OCI-LY7 (cell line): ENCODE results near the gene BTN1A1. TPM values are rescaled to one million over a fixed set of nuclear protein-coding genes. Genes with fewer than 3 reads are reported as not detected.
A peak's percentile ranks its signal among the peaks of the same experiment; 100 is the strongest.
"Not testable (repeated sequence)": the region's sequence is repeated elsewhere in the genome, so short reads cannot be mapped to it uniquely, and the experiment has no call there.

ENCODE experiments used
- BruUV-seq: library from RNA; stranded (reverse); fragments of 400-500 nt; replicated peaks from 2 replicates; lab custom pipeline; 2021; lab: Mats Ljungman, UMichigan
- CTCF ChIA-PET: fragments of 300-600 bp; sonication (Branson Sonifier 250); formaldehyde crosslinking; loops from one replicate; lab custom pipeline; 2022; ENCODE audit warnings: antibody characterized with exemption; ENCODE audit not compliant: unreplicated experiment; lab: Charles Lee
- POLR2A ChIA-PET: fragments of 300-600 bp; sonication (Branson Sonifier 250); formaldehyde crosslinking; loops from one replicate; lab custom pipeline; 2022; ENCODE audit warnings: antibody characterized with exemption; lab: Charles Lee
- DNase-seq: peaks from one replicate; pipeline ENCODE4 v3.0.0-alpha.2; 2015; ENCODE audit warnings: low spot score
- H2AFZ ChIP-seq: fragments of 200-600 bp; sonication (generic), shearing (Covaris generic); 2 replicates; pipeline ENCODE4 v1.6.1; 2014; ENCODE audit warnings: mild to moderate bottlenecking, antibody characterized with exemption, low read length, moderate library complexity
- H3K27ac ChIP-seq: fragments of 200-600 bp; sonication (generic); 2 replicates; pipeline ENCODE4 v1.5.1; 2014; ENCODE audit warnings: mixed run types, low read depth, mild to moderate bottlenecking, moderate library complexity, low read length, inconsistent platforms; ENCODE audit not compliant: poor library complexity, severe bottlenecking
- H3K36me3 ChIP-seq: fragments of 200-600 bp; sonication (generic); 2 replicates; pipeline ENCODE4 v1.6.1; 2014; ENCODE audit warnings: mild to moderate bottlenecking, antibody characterized with exemption, low read length, moderate library complexity, mixed read lengths; ENCODE audit not compliant: insufficient read depth
- H3K4me1 ChIP-seq: fragments of 200-600 bp; sonication (generic); 2 replicates; pipeline ENCODE4 v1.5.1; 2014; ENCODE audit warnings: mild to moderate bottlenecking, low read length; ENCODE audit not compliant: insufficient read depth, poor library complexity, severe bottlenecking
- H3K4me2 ChIP-seq: fragments of 200-600 bp; sonication (generic); 2 replicates; pipeline ENCODE4 v1.6.1; 2014; ENCODE audit warnings: mild to moderate bottlenecking, low read length
- H3K4me3 ChIP-seq: fragments of 200-600 bp; sonication (generic); 2 replicates; pipeline ENCODE4 v1.5.1; 2014; ENCODE audit warnings: mild to moderate bottlenecking, low read depth, low read length; ENCODE audit not compliant: poor library complexity, severe bottlenecking
- H3K79me2 ChIP-seq: fragments of 200-600 bp; sonication (generic); 2 replicates; pipeline ENCODE4 v1.6.1; 2016; ENCODE audit warnings: low read depth, mild to moderate bottlenecking, low read length, moderate library complexity, mixed read lengths; ENCODE audit not compliant: insufficient read depth
- H3K9me2 ChIP-seq: fragments of 200-600 bp; sonication (generic); 2 replicates; pipeline ENCODE4 v1.6.1; 2016; ENCODE audit warnings: mild to moderate bottlenecking, low read length, mixed read lengths; ENCODE audit not compliant: insufficient read depth
- H3K9me3 ChIP-seq: fragments of 200-600 bp; sonication (generic); 2 replicates; pipeline ENCODE4 v1.6.1; 2014; ENCODE audit warnings: mild to moderate bottlenecking, mixed run types, low read length, mixed read lengths
- H4K20me1 ChIP-seq: fragments of 200-600 bp; sonication (generic); 2 replicates; pipeline ENCODE4 v1.6.1; 2014; ENCODE audit warnings: mild to moderate bottlenecking, antibody characterized with exemption, low read length, moderate library complexity, mixed read lengths; ENCODE audit not compliant: insufficient read depth
- EZH2phosphoT487 ChIP-seq: fragments of 200-600 bp; sonication (generic); IDR thresholded peaks from 2 replicates; pipeline ENCODE4 v1.6.1; 2018; ENCODE audit warnings: low read depth, borderline replicate concordance, mild to moderate bottlenecking, mixed run types, antibody characterized with exemption, low read length, moderate library complexity, mixed read lengths
- intact Hi-C: fragments of 100-400 bp; cut with micrococcal nuclease; formaldehyde crosslinking; loops from one replicate; pipeline ENCODE4 v1.10.0; 2022; ENCODE audit not compliant: unreplicated experiment
- total RNA-seq, 2 experiments: library from RNA; depleted of rRNA in 1 of 2; stranded (reverse); fragments of >200 nt in 1 of 2; shearing (Covaris generic) in 1 of 2; gene quantifications; 2 replicates each; pipeline ENCODE4 v1.2.3, GENCODE V29; 2014 to 2022
- TF ChIP-seq, protein P1 (sequence below): fragments of 200-600 bp; sonication (generic); conservative IDR thresholded peaks from 2 replicates; pipeline ENCODE4 v1.5.1; 2014; ENCODE audit warnings: mild to moderate bottlenecking, antibody characterized with exemption, low read length, moderate library complexity, mixed read lengths

Gene BTN1A1
- total RNA-seq, 2 experiments from 2014 or later: 0.25 to 1.0 TPM

DNA sequence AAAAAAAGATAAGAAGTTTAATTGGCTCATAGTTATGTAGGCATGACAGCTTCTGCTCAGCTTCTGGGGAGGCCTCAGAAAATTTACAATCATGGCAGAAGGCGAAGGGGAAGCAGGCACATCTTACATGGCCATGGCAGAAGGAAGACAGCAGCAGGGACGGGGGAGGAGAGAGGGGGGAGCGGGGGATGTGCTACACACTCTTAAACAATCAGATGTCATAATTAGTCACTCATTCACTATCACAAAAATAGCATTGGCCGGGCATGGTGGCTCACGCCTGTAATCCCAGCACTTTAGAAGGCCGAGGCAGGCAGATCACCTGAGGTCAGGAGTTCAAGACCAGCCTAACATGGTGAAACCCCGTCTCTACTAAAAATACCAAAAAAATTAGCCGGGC, 10.9 kb downstream of the BTN1A1 start:
- H4K20me1 ChIP-seq, H3K4me1 ChIP-seq, H3K27ac ChIP-seq, H3K9me3 ChIP-seq, H3K79me2 ChIP-seq, POLR2A ChIA-PET, H3K4me3 ChIP-seq, H3K9me2 ChIP-seq, intact Hi-C loops, H3K4me2 ChIP-seq, H2AFZ ChIP-seq, DNase-seq, H3K36me3 ChIP-seq, BruUV-seq: not testable (repeated sequence)
- CTCF ChIA-PET: interaction anchor here (0.6 kb wide), 1 partner anchor 354 kb away, joined by 3 read pairs; no protein-coding TSS in a partner anchor

DNA sequence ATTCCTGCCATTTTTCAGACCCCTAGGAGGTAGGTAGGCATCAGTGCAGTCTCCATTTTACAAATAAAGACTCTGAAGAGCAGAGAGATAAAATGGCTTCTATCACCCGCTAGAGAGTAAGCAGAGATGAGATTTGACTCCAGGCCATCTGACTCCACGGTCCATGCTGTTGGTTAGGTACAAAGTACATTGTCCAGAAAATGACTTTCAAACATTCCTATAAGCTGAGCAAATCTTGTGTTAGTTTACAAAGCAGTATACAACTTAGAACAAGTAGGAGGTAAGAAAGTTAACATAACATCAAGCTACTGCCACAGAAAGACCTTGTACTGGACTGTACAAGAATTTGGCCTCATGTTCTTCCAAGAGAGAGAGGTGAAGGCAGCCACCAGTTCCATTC, 14.9 kb downstream of the BTN1A1 start:
- Histone ChIP-seq H3K36me3 (no peaks in the 10 kb centered on the region), H3K9me3 (no peaks in the 10 kb centered on the region), H4K20me1 (no peaks in the 10 kb centered on the region), H2AFZ (peak overlapping the region; percentile 12; the same call in 1 of the 2 replicates), H3K4me3 (no peak overlapping the region), H3K79me2 (no peaks in the 10 kb centered on the region), H3K4me2 (no peak overlapping the region), H3K27ac (no peak overlapping the region), H3K4me1 (peaks cover 11% of the 10 kb centered on the region), H3K9me2 (no peaks in the 10 kb centered on the region)
- intact Hi-C loops: no loop called here
- TF ChIP-seq, protein P1, sequence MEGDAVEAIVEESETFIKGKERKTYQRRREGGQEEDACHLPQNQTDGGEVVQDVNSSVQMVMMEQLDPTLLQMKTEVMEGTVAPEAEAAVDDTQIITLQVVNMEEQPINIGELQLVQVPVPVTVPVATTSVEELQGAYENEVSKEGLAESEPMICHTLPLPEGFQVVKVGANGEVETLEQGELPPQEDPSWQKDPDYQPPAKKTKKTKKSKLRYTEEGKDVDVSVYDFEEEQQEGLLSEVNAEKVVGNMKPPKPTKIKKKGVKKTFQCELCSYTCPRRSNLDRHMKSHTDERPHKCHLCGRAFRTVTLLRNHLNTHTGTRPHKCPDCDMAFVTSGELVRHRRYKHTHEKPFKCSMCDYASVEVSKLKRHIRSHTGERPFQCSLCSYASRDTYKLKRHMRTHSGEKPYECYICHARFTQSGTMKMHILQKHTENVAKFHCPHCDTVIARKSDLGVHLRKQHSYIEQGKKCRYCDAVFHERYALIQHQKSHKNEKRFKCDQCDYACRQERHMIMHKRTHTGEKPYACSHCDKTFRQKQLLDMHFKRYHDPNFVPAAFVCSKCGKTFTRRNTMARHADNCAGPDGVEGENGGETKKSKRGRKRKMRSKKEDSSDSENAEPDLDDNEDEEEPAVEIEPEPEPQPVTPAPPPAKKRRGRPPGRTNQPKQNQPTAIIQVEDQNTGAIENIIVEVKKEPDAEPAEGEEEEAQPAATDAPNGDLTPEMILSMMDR: no peak
- no peak for TF ChIP-seq EZH2phosphoT487
- no peak for DNase-seq
- BruUV-seq: no TSS peak
- ChIA-PET CTCF (no interaction called here), POLR2A (interaction anchor here (0.5 kb wide), 1 partner anchor 13 kb away, joined by 5 read pairs; no protein-coding TSS in a partner anchor)

DNA sequence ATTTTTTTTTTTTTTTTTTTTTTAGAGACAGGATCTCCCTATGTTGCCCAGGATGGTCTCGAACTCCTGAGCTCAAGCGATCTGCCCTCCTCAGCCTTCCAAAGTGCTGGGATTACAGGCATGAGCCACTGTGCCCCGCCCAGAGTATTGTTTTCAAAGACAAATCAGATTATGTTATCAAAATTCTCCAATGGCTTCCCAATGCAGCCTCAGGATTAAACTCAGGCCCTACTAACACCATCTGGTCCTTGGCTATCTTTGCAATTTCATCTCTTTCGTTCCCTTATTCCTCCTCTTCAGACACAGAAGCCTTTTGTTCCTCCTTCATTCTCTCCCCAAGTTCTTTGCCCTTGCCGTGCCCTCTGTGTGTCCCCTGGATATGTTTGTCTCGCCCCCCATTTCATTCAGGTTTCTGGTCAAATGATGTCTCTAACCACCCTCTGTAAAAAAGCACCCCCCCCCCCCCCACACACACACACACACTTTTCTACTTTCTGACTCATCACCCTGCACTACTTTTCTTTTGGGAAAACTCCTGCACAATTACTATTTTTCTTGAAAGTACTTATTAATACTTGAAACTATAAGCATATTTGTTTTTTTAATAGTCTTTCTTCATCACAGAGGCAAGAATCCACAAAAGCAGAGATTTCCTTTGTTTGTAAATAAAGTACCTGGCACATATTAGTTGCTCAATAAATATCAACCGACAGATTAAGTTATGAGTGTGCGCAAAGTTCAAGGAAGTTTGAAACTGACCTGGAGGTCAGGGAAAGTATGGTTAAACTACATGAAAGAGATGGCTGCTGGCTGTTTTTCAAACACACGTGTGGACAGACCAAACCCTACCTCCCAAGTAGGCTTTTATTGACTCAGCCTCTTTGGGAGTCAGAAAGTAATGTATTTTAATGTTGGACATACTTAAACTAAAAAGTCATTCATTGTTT, 16.7 kb downstream of the BTN1A1 start:
- POLR2A ChIA-PET: interaction anchor here (0.7 to 1.1 kb wide), 4 partner anchors 14 to 1610 kb away, joined by 3 to 7 read pairs (median 4); no protein-coding TSS in a partner anchor
- H3K9me3 ChIP-seq: no peaks in the 10 kb centered on the region
- peak overlapping the region; percentile 42; the same call in 1 of the 2 replicates for H2AFZ ChIP-seq
- BruUV-seq: no TSS peak
- DNase-seq: no peak
- CTCF ChIA-PET: no interaction called here
- no peaks in the 10 kb centered on the region for H3K79me2 ChIP-seq
- no peak overlapping the region for H3K27ac ChIP-seq
- no peaks in the 10 kb centered on the region for H3K36me3 ChIP-seq
- TF ChIP-seq, protein P1: no peak
- no peak for TF ChIP-seq EZH2phosphoT487
- peaks cover 19% of the 10 kb centered on the region for H3K4me1 ChIP-seq
- H4K20me1 ChIP-seq: no peaks in the 10 kb centered on the region
- intact Hi-C loops: no loop called here
- no peaks in the 10 kb centered on the region for H3K9me2 ChIP-seq
- H3K4me3 ChIP-seq: no peak overlapping the region
- H3K4me2 ChIP-seq: no peak overlapping the region
